ENCODE data around the gene HIGD2A.
A peak's percentile ranks its signal among the peaks of the same experiment; 100 is the strongest.

Gene HIGD2A

GRCh38 chr5:176413255-176413565, 24.7 kb downstream of the HIGD2A start:
- no peak for TF ChIP-seq ZNF274 (IDR thresholded peaks at IDR 0.05; ENCODE audit: low read depth, low read length)
- no peak overlapping the region for H3K4me3 ChIP-seq (ENCODE audit: low read length)

- no peak for TF ChIP-seq ZNF274 (IDR thresholded peaks at IDR 0.05; ENCODE audit: low read depth, low read length)
- no peak overlapping the region for H3K4me3 ChIP-seq (ENCODE audit: low read length)
These were observed 25.2 kb downstream of the HIGD2A start for GRCh38 chr5:176413709-176414191.

GRCh38 chr5:176414704-176415103, 26.2 kb downstream of the HIGD2A start:
- H3K4me3 ChIP-seq (ENCODE audit: low read length) = no peak overlapping the region
- TF ChIP-seq ZNF274 (IDR thresholded peaks at IDR 0.05; ENCODE audit: low read depth, low read length) = no peak

- no peak for TF ChIP-seq ZNF274 (IDR thresholded peaks at IDR 0.05; ENCODE audit: low read depth, low read length)
- peak overlapping the region; percentile 81 for H3K4me3 ChIP-seq (ENCODE audit: low read length)
These were observed 26.8 kb downstream of the HIGD2A start for GRCh38 chr5:176415240-176415951.

GRCh38 chr5:176415952-176416924, 27.7 kb downstream of the HIGD2A start, which contains the start of gene CLTB:
Gene CLTB, minus strand, starts transcription at chr5:176416539. Its CDS starts 176 bp downstream, at chr5:176416363.
- TF ChIP-seq ZNF274 (IDR thresholded peaks at IDR 0.05; ENCODE audit: low read depth, low read length) = no peak
- H3K4me3 ChIP-seq (ENCODE audit: low read length) = peak within 1 kb of the TSS; percentile 81

GRCh38 chr5:176416965-176417364, 28.4 kb downstream of the HIGD2A start:
- H3K4me3 ChIP-seq (ENCODE audit: low read length) = peak overlapping the region; percentile 37; the same call in 1 of the 2 replicates
- TF ChIP-seq ZNF274 (IDR thresholded peaks at IDR 0.05; ENCODE audit: low read depth, low read length) = no peak

- H3K4me3 ChIP-seq (ENCODE audit: low read length) = no peak overlapping the region
- TF ChIP-seq ZNF274 (IDR thresholded peaks at IDR 0.05; ENCODE audit: low read depth, low read length) = no peak
These were observed 29.7 kb downstream of the HIGD2A start for GRCh38 chr5:176418251-176418650.

GRCh38 chr5:176420086-176420485, 31.5 kb downstream of the HIGD2A start:
- H3K4me3 ChIP-seq (ENCODE audit: low read length) = no peak overlapping the region
- TF ChIP-seq ZNF274 (IDR thresholded peaks at IDR 0.05; ENCODE audit: low read depth, low read length) = no peak

- no peak overlapping the region for H3K4me3 ChIP-seq (ENCODE audit: low read length)
- TF ChIP-seq ZNF274 (IDR thresholded peaks at IDR 0.05; ENCODE audit: low read depth, low read length) = no peak
These were observed 32.5 kb downstream of the HIGD2A start for GRCh38 chr5:176420972-176421544.

GRCh38 chr5:176424181-176424580, 35.6 kb downstream of the HIGD2A start:
- no peak for TF ChIP-seq ZNF274 (IDR thresholded peaks at IDR 0.05; ENCODE audit: low read depth, low read length)
- H3K4me3 ChIP-seq (ENCODE audit: low read length) = no peak overlapping the region

GRCh38 chr5:176425138-176425537, 36.6 kb downstream of the HIGD2A start:
- no peak for TF ChIP-seq ZNF274 (IDR thresholded peaks at IDR 0.05; ENCODE audit: low read depth, low read length)
- H3K4me3 ChIP-seq (ENCODE audit: low read length) = no peak overlapping the region

- TF ChIP-seq ZNF274 (IDR thresholded peaks at IDR 0.05; ENCODE audit: low read depth, low read length) = no peak
- H3K4me3 ChIP-seq (ENCODE audit: low read length) = no peak overlapping the region
These were observed 37.2 kb downstream of the HIGD2A start for GRCh38 chr5:176425791-176426190.

GRCh38 chr5:176426876-176427275, 38.3 kb downstream of the HIGD2A start:
- no peak for TF ChIP-seq ZNF274 (IDR thresholded peaks at IDR 0.05; ENCODE audit: low read depth, low read length)
- no peak overlapping the region for H3K4me3 ChIP-seq (ENCODE audit: low read length)

- TF ChIP-seq ZNF274 (IDR thresholded peaks at IDR 0.05; ENCODE audit: low read depth, low read length) = no peak
- H3K4me3 ChIP-seq (ENCODE audit: low read length) = no peak overlapping the region
These were observed 39.4 kb downstream of the HIGD2A start for GRCh38 chr5:176427971-176428370.

Measured in GM08714 (cell line).